ENCODE data around the gene PRR11.
"Not testable (repeated sequence)": the region's sequence is repeated elsewhere in the genome, so short reads cannot be mapped to it uniquely, and the experiment has no call there.

DNA sequence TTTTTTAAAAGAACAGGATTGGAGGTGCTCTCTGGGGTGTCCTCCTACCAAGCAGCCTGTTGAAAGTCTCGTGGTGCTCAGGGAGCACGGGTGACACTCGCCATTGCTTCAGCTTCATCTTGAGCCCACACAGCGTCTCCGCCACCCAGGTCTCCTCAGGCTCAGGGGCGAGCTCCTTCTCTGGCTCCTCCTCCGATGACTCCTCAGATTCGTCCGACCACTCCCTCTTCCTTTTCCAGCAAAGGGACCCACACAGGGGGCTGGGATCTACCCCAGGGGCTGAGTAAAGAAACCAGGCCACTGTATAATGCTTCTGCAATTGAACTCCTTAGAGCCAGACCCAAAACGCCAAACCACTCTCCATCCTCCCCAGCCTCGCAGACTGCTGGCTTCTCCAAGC, 24.1 kb downstream of the PRR11 start:
- not testable (repeated sequence) for TF ChIP-seq JUN (IDR thresholded peaks at IDR 0.05; ENCODE audit: low read depth, low read length); CBX8 (IDR thresholded peaks at IDR 0.05; ENCODE audit: borderline replicate concordance, low read depth, low read length); POLR2A (IDR thresholded peaks at IDR 0.05; ENCODE audit: control extremely low read depth in 1 of 2, low read depth in 2 of 2, low read length in 2 of 2); PHF8 (conservative IDR thresholded peaks at IDR 0.05; ENCODE audit: low read depth, low read length); RNF2 (IDR thresholded peaks at IDR 0.05; ENCODE audit: borderline replicate concordance, low read depth, low read length, missing control alignments, poor library complexity, severe bottlenecking); EZH2 (IDR thresholded peaks at IDR 0.05; ENCODE audit: low read depth, low read length, severe bottlenecking); TEAD4 (IDR thresholded peaks at IDR 0.05; ENCODE audit: low read depth, low read length); SIN3A (conservative IDR thresholded peaks at IDR 0.05 in 1 of 2, IDR thresholded peaks at IDR 0.05 in 1 of 2; ENCODE audit: low read depth in 1 of 2, low read length in 2 of 2); SP1 (IDR thresholded peaks at IDR 0.05; ENCODE audit: low read depth, low read length)
- TF ChIP-seq, protein P1, sequence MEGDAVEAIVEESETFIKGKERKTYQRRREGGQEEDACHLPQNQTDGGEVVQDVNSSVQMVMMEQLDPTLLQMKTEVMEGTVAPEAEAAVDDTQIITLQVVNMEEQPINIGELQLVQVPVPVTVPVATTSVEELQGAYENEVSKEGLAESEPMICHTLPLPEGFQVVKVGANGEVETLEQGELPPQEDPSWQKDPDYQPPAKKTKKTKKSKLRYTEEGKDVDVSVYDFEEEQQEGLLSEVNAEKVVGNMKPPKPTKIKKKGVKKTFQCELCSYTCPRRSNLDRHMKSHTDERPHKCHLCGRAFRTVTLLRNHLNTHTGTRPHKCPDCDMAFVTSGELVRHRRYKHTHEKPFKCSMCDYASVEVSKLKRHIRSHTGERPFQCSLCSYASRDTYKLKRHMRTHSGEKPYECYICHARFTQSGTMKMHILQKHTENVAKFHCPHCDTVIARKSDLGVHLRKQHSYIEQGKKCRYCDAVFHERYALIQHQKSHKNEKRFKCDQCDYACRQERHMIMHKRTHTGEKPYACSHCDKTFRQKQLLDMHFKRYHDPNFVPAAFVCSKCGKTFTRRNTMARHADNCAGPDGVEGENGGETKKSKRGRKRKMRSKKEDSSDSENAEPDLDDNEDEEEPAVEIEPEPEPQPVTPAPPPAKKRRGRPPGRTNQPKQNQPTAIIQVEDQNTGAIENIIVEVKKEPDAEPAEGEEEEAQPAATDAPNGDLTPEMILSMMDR (IDR thresholded peaks at IDR 0.05; ENCODE audit: control extremely low read depth in 1 of 3, insufficient read depth in 1 of 3, low read depth in 1 of 3, low read length in 3 of 3): not testable (repeated sequence)
- TF ChIP-seq, protein P2, sequence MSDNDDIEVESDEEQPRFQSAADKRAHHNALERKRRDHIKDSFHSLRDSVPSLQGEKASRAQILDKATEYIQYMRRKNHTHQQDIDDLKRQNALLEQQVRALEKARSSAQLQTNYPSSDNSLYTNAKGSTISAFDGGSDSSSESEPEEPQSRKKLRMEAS (IDR thresholded peaks at IDR 0.05): not testable (repeated sequence)

All from H1 (cell line).